Stimulated activated CD8-positive, alpha-beta memory T cell treated with anti-CD3 and anti-CD28 coated beads, Interleukin-12 subunit alpha, Interleukin-12 subunit beta, amount 100 ng/mL, for 1 hour (primary cell): ENCODE results near the gene EVA1A.

Experiments
- DNase-seq: peaks from one replicate; pipeline ENCODE4 v3.0.0-alpha.2; 2020; ENCODE audit warnings: low read depth

Gene EVA1A

GRCh38 chr2:75563591-75563990 is 2.9 kb upstream of the EVA1A start:
- DNase-seq: no peak

- DNase-seq: no peak
Measured at GRCh38 chr2:75562513-75562864, 1.8 kb upstream of the EVA1A start.

GRCh38 chr2:75561566-75562512 is 1.1 kb upstream of the EVA1A start:
- no peak for DNase-seq

GRCh38 chr2:75560022-75560767 is 544 bp downstream of the EVA1A start:
- no peak for DNase-seq

- DNase-seq: no peak
Measured at GRCh38 chr2:75559680-75560021, 1.1 kb downstream of the EVA1A start.

- no peak for DNase-seq
Measured at GRCh38 chr2:75558786-75559679, 1.7 kb downstream of the EVA1A start.

- no peak for DNase-seq
Measured at GRCh38 chr2:75558136-75558535, 2.6 kb downstream of the EVA1A start.

GRCh38 chr2:75557474-75558133 is 3.1 kb downstream of the EVA1A start:
- DNase-seq: no peak

- DNase-seq: no peak
Measured at GRCh38 chr2:75556679-75557366, 3.9 kb downstream of the EVA1A start.

GRCh38 chr2:75555701-75556100 is 5.0 kb downstream of the EVA1A start:
- no peak for DNase-seq

- DNase-seq: no peak
Measured at GRCh38 chr2:75553935-75554531, 6.7 kb downstream of the EVA1A start.

GRCh38 chr2:75552222-75552621 is 8.5 kb downstream of the EVA1A start:
- DNase-seq: no peak

- no peak for DNase-seq
Measured at GRCh38 chr2:75551434-75551833, 9.3 kb downstream of the EVA1A start.

GRCh38 chr2:75549401-75550253 is 11.1 kb downstream of the EVA1A start:
- DNase-seq: no peak

- no peak for DNase-seq
Measured at GRCh38 chr2:75548036-75548573, 12.6 kb downstream of the EVA1A start.

GRCh38 chr2:75547345-75548035 is 13.2 kb downstream of the EVA1A start:
- DNase-seq: no peak

GRCh38 chr2:75545922-75546321 is 14.8 kb downstream of the EVA1A start:
- DNase-seq: no peak

GRCh38 chr2:75545387-75545786 is 15.4 kb downstream of the EVA1A start:
- DNase-seq: no peak

GRCh38 chr2:75543446-75543845 is 17.3 kb downstream of the EVA1A start:
- DNase-seq: no peak
